Upper lobe of left lung (tissue), 4 donors: ENCODE data around the gene GPC5.

ENCODE experiments used
- CTCF ChIP-seq, 6 experiments: fragments of 450-650 bp in 4 of 6; fragments of 200-600 bp in 2 of 6; sonication (generic) in 2 of 6; IDR thresholded peaks; one replicate each; pipeline ENCODE4 v1.5.1; 2016 to 2019; ENCODE audit warnings: antibody characterized with exemption in 6 of 6
- EP300 ChIP-seq, 4 donors: sonication (generic); formaldehyde crosslinking; IDR thresholded peaks; one replicate each; pipeline ENCODE4 v1.5.1; 2017; ENCODE audit warnings: antibody characterized with exemption in 4 of 4, control low read depth in 2 of 4

GRCh38 chr13:91470681-91471080, 72.3 kb downstream of the GPC5 start:
- TF ChIP-seq EP300 (IDR thresholded peaks at IDR 0.05) (no peak), CTCF (IDR thresholded peaks at IDR 0.05) (no peak)
